HG02759 (cell line): Measurements from ENCODE around the gene L3MBTL3.

Experiments used
- ATAC-seq: cut with Tn5 transposase; IDR thresholded peaks from one replicate; pipeline ENCODE4 v1.9.1; 2021; ENCODE audit warnings: mild to moderate bottlenecking, moderate library complexity; ENCODE audit not compliant: unreplicated experiment

Gene L3MBTL3

DNA sequence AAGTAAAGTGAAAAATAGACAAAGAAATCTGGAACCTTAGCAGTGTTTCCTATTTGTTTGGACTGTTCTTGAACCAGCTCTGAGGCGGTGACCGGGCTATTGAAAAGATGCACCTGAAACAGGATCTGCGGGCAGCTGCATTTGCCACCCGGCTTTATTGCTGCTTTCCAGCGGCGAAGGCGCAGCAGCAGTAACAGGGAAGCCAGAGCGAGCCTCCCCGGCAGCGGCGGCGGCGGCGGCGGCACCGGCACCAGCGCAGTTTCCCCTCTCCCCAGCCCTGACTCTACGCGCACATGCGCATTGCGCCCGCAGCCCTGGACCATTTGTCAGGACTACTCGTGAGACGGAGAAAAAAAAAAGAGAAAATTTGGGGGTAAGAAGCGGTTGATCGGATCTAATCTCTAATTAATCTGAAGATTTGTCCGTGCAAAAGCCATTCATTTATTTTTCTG lies at the start of gene L3MBTL3:
Gene L3MBTL3, plus strand, starts transcription at position 290 of the 452 bp plus-strand sequence. CDS start 24,119 bp downstream, outside the sequence.
- peak; percentile 72 for ATAC-seq

GRCh38 chr6:129969064-129969463 lies 49.3 kb upstream of the L3MBTL3 start:
- no peak for ATAC-seq

GRCh38 chr6:129976110-129976509 lies 42.3 kb upstream of the L3MBTL3 start:
- no peak for ATAC-seq

DNA sequence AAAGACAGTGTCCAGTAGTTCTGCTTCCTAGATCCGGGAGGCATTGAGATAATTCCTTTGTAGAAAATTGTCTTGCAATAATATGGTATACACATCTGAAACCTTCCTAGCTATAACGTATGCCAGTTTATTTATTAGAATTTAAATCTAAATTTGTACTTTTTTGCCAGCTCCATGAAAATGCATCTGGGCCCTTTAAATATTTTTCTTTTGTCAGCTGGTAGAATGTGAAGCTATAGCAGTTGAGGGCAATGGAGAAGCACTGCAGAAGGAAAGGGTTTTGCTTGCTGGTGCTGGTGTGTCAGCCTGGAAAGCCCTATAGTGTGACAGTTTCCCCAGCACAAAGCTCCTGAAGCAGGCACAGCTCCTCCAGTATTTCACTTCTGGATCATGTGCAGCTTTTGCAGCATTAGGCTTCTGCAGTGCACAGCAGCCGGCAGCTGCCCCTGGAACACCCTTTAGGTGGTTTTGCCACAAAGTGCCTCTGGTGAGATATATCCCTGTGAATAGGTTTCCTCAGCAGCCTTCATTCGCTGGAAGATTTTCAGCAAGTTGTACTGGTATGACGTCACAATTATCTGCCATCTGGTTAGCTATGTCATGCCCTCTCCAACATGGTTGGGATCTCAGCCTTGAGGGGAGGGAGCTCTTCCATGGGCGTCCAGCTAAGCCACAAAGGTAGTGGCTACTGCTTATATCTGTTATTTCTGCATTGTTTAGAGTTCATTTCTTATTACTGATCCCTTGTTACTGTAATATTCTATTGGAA lies 40.0 kb upstream of the L3MBTL3 start:
- ATAC-seq = no peak

GRCh38 chr6:129980821-129981220 lies 37.6 kb upstream of the L3MBTL3 start:
- no peak for ATAC-seq

DNA sequence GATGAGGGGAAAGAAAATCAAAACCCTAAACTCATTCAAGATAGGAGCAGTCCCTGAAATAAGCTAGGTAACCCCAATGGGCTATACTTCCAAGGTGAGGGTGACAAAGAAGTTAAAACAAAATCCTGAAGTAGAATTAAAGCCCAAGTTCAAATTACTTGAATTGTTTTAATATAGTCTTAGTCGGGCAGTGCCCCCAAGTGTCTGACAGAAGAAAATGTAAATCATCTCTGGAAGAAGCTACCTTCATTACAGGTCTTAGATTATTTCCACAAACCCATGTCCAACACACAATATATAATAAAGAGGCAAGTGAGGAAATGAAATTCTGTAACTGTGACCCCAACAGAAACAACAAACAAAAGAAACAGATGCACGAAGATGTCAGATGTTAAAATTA lies 36.8 kb upstream of the L3MBTL3 start:
- ATAC-seq = no peak

- no peak for ATAC-seq
Observed at GRCh38 chr6:129989396-129989795, 29.0 kb upstream of the L3MBTL3 start.

GRCh38 chr6:129992881-129993280 lies 25.5 kb upstream of the L3MBTL3 start:
- no peak for ATAC-seq

DNA sequence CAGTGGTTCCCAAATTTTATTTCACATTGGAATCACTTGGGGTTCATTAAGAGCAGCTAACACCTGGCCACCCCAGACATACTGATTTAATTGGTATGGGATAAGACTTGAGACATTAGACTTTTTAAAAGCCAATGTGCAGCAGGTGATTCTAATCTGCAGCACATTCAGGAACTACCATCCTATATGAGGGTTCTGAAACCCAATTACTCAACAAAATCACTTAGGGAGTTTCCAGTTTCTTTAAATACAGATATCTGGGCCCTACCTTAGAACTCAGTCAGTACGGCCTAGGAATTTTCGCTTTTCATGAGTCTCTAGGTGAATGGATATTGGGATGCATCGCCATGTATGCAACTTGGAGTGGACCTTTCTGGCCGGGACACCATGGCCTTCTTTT lies 24.0 kb upstream of the L3MBTL3 start:
- no peak for ATAC-seq

GRCh38 chr6:129996387-129996786 lies 22.0 kb upstream of the L3MBTL3 start:
- no peak for ATAC-seq

DNA sequence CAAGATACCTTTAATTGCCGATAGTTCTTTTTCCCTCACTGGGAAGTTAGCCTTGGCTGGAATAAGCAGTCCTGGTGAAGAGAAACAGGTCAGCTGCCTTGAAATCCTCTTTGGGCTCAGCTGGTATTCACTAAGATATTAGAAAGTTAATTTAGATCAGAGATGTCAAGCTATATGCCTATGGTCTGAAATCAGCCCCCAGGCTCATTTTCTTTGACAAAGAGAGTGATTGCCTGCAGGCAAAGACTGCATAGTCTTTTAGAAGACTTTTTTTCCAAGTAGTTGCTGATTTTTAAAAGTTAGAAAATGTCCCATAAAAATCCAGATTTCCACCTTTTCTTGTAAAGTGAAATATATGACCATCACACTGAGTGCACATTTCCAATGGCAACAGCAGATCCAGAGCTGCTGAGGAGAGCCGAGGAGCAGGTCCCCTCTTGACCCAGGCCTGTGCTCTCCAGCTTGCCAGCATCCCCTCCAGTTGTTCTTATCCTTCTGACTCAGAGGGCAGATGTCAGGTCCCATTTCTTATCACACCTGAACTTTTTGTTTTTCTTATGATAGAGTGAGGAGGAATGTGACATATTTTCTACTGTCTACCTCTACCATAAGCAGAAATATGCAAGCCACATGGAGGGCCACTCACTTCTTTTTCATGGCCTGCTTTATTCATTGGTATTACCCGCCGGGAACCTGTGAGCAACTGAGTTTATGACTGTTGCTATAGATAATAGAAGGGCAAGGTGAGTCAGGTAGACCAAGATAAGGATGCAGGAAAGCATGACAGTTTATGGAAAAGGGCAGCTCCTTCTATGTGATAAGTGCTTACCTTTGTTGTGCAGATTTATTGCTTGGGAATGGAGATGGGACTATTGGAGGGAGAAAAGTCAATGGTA lies 17.6 kb upstream of the L3MBTL3 start:
- no peak for ATAC-seq

DNA sequence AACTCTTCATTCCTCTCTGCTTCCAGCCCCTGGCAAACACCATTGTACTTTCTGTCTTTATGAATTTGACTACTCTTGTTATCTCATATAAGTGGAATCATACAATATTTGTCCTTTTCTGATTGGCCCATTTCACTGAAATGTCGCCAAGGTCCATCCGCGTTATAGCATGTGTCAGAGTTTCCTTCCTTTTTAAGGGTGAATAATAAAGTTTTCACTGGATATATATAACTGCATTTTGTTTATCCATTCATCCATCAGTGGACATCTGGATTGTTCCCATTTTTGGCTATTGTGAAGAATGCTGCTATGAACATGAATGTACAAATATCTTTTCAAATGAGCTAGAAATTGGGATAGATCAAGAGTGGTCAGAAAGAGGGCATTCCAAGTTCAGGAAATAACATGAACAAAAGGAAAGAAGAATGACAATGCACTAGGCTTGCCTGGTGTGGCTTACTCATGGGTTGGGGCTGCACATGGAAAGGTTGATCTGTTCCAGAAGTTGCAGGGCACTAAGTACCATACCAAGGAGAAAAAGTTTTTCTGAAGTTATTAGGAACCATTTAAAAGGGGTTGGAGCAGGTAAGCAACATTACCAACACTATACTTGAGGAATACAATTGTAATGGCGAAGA lies 10.0 kb upstream of the L3MBTL3 start:
- ATAC-seq = no peak

DNA sequence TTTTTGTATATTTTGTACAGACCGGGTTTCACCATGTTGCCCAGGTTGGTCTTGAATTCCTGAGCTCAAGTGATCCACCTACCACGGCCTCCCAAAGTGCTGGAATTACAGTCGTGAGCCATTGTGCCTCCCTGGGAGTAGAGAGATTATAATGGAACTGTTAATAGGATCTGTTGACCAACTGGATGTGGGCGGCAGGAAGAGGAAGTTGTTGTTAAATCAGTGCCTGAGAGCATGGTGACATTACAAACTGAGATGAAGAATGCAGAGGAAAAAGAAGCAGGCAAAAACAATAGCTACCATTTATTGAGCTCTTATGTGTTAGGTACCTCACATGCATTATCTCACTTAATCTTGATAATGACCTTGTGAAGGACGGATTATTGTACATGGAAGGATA lies 9.2 kb upstream of the L3MBTL3 start:
- ATAC-seq = no peak

- ATAC-seq = no peak
Observed at GRCh38 chr6:130010387-130010786, 8.0 kb upstream of the L3MBTL3 start.

- no peak for ATAC-seq
Observed at GRCh38 chr6:130012728-130013127, 5.7 kb upstream of the L3MBTL3 start.

GRCh38 chr6:130018744-130019325 lies 454 bp downstream of the L3MBTL3 start:
- peak; percentile 33 for ATAC-seq

- peak; percentile 24 for ATAC-seq
Observed at GRCh38 chr6:130019326-130020072, 1.1 kb downstream of the L3MBTL3 start.

DNA sequence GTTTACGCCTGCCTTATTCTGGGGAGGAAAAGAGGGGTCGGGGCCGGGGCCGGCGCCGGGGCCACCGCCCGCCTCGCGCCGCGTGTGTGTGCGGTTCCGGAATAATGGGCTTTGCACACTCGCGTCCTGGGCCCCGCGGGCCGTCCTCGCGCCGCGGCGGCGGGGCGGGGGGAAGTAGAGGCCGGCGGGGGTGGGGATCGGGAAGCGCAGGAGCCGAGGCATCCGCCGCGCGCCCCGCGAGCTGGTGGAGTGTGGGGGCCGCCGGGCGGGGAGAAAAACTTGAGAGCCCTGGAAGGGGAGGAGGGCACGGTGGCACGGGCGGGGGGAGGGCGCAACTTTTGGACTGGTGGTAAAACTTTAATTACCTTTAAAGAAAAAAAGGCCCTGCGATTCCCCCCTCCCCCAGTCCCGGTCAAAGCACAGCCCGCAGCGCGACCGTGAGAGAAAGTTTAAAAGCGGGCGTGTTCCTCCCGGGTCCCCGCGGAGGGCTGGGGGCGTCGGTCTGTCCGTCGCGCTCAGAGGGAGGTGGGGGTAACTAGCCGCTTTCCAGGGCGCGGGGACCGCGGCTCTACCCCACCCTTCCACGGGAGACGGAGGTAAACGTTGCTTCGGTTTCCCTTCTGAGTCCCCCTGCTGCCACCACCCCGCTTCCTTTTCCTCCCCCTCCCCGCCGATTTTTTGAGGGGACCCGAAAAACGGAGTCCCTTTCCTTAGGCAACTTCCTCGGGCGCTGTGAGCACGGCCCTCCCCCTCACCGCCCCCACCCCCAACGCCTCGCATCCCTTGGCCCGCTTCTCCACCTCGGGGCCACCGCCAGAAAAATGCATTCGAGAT lies 1.9 kb downstream of the L3MBTL3 start:
- peak; percentile 20 for ATAC-seq

DNA sequence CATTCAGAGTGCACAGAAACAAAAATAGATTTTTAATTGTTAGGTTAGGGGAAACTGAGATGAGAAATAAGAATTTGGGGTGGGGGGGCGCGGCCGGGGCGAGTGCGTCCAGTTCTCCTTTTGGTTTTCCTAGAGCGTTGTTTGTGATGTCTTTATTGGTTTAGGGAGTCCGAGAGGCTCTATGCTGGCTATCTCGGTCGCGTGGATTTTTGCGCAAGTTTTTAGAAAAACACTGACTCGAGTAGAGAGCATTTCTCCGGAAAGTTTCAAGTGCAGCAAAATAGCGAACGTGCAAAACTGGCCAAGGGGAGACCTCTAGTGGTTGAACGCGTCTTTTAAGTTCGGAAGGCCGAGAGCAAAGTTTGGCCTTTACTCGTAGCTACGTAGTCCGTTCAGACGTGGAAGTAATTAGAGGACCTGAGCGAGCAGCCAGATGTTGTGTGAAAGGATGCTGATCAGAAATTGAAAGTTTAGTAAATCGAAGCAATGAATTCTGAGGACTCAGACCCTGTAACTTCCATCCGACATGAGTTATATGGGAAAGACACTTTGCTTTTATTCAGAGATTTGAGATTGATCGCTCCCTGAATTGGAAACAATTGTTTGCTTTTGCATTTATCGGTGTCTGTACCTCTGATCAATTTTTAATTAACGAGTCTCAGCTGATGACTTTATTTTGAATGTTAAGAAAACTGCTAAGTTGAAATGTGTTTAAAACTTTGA lies 2.7 kb downstream of the L3MBTL3 start:
- peak; percentile 52 for ATAC-seq
